IPS DF 4.7 (cell line): Measurements from ENCODE around the gene VPREB1.
"Not testable (repeated sequence)": the region's sequence is repeated elsewhere in the genome, so short reads cannot be mapped to it uniquely, and the experiment has no call there.

Experiments used
- DNase-seq: peaks from one replicate; pipeline ENCODE4 v3.0.0-alpha.2; 2013; ENCODE audit warnings: low spot score; ENCODE audit errors: extremely low read depth

VPREB1 gene, protein sequence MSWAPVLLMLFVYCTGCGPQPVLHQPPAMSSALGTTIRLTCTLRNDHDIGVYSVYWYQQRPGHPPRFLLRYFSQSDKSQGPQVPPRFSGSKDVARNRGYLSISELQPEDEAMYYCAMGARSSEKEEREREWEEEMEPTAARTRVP

DNA sequence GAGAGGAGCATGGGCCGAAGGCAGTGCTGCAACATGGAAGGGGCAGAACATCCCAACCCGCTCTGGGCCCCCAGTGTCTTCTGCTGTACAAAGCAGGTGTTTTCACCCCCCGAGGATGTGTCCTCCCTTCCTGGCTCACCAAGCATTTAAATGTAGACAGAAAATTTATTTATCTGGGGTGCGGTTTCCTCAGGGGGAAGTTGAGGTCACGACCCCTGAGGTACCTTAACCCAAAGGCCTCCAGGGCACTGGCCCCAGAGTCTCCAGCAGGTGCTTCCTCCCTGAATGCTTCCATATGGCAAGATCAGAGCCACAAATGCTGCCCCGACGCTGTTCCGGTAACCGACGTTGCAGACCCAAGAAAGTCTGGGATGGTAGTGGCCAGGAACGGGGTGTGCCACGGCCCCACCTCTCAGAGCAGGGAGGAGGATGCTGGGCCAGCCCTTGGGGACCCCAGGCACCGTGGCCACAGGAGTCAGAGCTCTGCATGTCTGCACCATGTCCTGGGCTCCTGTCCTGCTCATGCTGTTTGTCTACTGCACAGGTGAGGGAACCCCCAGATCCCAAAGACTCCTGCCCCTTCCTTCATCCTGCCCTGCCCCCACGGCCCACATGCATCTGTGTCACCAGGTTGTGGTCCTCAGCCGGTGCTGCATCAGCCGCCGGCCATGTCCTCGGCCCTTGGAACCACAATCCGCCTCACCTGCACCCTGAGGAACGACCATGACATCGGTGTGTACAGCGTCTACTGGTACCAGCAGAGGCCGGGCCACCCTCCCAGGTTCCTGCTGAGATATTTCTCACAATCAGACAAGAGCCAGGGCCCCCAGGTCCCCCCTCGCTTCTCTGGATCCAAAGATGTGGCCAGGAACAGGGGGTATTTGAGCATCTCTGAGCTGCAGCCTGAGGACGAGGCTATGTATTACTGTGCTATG lies at the start of gene VPREB1:
Gene VPREB1 (plus strand): TSS at position 471 of the 935 bp plus-strand sequence. CDS start 28 bp downstream, at position 499.
- no peak for DNase-seq

DNA sequence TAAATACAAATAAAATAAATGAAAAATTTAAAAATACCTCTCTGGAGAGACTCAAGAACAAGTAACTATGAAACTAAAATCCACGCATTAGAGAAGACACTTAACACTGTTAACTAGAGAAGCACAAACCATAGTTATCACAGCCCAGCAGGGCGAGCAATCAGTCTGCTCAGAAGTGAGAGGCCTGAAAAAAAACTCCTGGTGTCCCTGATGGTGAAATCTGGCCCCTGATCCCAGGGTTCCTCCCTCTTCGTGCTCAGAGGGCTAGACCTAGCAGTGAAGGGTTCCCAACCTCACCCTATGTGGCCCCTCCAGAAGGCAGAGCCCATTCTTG lies 49.7 kb upstream of the VPREB1 start:
- DNase-seq: no peak

DNA sequence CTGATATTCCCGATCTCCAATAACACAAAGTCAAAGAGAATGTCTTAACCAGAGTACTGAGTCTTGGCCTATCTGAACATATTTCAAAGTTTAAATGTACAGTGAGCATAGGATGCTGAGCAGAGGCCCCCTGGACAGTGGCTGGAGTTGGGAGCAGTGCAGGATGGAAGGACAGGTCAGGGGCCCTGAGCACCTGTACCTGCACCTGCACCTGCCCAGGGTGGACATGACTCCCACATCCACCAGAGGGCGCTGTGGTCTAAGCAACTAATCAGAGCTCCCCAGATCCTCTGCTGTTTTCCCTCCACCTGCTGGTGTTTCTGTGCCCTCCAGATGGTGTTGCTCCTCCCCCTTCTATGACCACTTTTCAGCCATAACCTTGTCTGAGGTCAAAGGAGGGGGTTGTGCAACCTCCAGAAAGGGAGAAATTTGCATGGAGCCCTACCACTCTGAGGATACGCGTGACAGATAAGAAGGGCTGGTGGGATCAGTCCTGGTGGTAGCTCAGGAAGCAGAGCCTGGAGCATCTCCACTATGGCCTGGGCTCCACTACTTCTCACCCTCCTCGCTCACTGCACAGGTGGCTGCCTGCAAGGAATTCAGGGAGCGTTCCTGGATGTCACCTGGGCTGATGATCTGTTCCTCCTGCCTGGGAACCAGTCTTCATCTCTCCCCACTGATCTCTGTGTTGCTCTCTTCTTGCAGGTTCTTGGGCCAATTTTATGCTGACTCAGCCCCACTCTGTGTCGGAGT lies 49.1 kb upstream of the VPREB1 start:
- DNase-seq: no peak

DNA sequence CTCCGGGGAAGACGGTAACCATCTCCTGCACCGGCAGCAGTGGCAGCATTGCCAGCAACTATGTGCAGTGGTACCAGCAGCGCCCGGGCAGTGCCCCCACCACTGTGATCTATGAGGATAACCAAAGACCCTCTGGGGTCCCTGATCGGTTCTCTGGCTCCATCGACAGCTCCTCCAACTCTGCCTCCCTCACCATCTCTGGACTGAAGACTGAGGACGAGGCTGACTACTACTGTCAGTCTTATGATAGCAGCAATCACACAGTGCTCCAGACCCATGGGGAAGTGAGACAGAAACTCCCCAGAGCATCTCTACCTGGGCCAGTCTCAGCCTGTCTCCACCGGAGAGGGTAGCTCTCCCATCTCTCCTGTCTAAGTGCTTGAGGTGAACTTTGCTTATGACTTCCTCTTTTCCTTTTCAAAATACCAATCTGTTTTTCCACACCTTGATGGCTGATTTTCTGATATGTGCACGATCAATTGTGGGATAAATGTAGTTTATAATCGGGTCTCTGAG lies 48.5 kb upstream of the VPREB1 start:
- DNase-seq: no peak

DNA sequence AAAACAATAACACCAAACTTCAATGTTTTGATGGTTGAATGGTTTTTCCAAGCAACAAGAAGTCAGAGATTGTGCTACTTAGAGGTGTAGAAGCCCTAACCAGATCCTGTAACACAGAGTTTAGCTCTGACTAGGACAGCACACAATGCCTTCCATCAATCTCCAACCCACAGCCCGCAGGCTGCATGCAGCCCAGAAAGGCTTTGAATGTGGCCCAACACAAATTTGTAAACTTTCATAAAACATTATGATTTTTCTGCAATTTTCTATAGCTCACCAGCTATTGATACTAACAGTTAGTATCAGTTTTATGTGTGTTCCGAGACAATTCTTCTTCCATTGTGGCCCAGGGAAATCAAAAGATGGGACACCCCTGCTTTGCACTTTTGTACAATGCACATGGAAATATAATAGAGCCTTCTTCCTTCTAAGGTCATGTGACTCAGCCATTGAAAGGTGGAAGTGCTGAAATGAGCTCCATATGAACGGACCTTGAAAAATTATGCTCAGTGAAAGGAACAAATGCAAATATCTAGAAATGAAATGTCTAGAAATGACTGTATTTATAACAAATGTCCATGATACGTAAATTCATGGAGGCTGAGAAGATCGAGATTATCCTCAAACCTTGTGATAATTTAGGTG lies 47.6 kb upstream of the VPREB1 start:
- no peak for DNase-seq

DNA sequence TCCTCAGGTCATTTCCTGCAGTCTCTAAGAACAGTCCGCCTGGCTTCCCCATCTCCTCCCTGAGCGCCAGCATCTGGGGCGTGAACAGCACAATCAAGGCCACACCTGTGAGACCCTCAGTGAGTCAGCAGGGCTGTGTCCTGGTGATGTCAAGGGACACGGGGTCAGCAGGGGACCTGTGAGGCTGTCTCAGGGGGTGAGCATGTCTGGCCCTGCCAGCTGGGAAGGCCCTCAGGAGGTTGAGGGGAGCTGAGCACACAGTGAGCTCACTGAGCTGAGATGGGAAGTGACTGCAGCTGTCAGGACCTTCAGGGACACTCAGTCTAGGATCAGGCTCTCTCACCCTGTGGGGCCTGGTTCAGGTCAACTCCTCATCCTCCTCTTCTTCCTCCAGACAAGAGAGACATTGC lies 46.6 kb upstream of the VPREB1 start:
- DNase-seq: no peak

DNA sequence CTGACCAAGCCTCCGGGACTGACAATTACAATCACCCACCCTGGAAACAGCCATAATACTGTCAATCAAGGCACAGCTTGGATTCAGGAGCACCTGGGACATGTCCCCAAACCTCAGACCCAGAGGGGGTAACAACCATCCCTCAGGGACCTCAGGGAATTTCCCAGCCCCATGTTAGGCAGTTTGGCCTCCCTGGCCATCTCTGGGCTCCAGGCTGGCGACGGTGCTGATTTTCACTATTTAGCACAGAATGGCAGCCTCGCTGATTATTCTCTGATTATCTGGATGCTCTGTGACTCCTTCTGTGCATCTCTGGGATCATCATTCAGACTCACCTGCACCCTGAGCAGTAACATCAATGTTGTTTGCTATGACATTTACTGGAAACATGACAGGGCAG lies 45.8 kb upstream of the VPREB1 start:
- DNase-seq: no peak

DNA sequence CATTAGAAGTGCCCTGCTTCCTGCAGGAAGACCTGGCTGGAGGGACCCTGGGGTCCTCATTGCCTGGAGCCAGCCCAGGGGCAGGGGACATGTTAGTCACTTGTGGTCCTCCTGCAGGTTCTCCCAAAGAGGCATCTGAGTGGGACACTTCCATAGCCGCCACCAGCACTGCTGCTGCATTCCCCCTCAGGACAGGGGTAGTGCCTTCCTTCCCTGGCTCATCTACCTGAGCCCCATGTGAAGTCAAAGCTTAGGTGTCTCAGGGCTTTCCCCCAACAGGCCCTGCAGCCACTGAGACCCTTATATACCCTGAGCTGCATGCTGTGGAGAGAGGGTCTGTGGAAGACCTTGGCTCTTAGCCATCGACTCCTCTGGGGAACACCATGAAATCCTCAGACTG lies 45.0 kb upstream of the VPREB1 start:
- DNase-seq: no peak

DNA sequence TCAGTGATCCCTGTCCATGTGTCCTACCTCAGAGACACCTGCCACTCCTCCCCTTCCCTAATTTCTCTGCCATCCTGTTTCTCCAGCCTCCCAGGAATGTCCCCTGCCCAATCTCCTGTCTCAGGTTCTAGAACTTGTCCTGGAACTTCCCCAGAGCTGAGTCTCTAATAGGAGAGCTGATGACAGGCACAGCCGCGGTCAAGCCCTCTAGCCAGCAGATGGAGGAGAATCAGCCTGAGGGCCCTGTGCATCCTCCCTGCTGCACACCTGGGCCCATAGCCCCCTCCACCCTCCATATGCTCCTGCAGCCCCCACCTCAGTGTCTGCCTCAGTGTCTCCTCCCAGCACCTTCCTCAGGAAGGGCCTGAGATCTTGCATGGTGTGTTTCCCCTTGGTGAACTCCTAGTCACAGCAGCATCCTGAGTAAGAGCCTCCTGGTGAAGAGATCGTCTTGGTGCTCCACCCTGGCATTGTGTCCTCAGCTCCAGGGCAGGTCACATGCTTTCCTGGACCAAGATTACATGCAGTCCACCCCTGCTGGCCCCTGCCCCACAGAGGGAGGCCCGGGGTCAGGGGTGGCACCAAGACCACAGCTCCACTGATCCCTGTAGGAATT lies 43.9 kb upstream of the VPREB1 start:
- no peak for DNase-seq

DNA sequence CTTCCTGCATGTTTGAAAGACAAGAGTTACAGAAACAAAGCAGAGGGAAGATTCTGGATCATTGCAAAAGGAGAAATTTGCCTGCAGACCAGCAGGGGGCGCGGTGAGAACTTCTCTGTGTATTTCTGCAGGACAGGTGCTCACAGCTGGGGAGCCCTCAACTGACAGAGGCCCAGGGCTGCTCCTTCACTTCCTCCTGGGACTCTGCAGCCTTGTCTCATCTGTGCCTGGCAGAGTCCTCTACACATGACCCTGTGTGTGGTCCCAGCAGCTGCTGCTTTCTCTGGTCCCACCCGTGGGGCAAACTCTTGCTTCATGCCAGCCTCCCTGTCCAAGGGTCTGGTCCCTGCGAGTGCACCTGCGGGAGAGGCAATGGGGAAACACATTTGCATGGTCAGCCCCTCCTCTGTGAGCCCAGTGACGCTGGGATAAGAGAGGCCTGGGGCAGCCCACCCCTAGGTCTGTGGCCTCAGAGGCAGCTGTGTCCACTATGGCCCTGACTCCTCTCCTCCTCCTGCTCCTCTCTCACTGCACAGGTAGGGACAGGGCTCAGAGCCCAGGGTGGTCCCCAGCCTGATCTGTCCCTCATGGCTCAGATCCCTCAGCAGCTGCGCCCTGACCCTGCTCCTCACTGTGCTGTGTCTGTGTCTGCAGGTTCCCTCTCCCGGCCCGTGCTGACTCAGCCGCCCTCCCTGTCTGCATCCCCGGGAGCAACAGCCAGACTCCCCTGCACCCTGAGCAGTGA lies 43.2 kb upstream of the VPREB1 start:
- no peak for DNase-seq

DNA sequence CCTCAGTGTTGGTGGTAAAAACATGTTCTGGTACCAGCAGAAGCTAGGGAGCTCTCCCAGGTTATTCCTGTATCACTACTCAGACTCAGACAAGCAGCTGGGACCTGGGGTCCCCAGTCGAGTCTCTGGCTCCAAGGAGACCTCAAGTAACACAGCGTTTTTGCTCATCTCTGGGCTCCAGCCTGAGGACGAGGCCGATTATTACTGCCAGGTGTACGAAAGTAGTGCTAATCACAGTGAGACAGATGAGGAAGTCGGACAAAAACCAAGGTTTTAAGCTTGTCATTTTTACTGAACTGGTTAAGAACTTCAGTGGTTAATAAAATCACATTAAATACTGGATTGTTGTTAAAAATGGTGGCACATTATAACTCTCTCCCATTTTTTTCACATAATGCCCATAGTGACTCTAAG lies 42.6 kb upstream of the VPREB1 start:
- no peak for DNase-seq

DNA sequence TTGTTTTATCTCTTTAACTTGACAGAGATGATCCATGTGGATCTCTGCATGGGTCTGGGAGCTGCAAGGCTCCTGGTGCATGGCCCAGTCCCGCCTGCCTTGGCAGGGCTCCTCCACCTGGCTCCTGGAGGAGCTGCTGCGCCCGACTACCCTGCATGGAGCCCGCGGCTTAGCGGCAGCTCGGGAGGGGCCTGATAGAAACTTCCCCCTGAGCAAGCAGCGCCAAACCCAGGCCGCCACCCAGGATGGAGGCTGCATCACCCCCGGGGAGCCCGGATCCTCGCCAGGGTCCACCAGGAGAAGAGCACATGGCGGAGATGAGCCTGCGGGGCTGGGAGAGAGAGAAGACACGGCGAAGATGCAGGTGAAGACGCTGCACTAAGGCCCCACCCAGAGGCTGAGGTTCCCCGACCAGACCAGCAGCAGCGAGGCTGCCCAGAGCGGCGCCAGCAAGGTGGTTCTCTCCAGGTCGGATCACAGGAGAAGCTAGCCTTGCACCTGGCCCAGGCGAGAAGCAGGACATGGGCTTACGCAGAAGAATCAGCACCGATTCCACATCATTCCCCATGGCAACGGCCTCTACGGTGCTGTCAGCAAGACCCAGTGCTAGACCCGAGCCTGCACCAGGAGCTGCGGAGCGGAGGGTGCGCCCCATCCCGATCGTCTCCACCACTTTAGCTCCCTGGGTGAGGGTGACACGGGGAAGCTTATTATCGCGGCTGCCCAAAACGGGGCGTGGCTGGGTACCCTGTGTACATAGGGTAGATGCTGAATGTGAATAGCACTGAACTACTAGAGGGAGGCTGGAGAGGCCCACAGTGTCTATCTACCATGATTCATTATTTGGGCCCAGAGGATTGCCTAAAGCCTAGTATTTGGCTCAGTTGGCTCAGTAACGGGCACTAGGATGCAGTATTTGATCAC lies 41.3 kb upstream of the VPREB1 start:
- no peak for DNase-seq

DNA sequence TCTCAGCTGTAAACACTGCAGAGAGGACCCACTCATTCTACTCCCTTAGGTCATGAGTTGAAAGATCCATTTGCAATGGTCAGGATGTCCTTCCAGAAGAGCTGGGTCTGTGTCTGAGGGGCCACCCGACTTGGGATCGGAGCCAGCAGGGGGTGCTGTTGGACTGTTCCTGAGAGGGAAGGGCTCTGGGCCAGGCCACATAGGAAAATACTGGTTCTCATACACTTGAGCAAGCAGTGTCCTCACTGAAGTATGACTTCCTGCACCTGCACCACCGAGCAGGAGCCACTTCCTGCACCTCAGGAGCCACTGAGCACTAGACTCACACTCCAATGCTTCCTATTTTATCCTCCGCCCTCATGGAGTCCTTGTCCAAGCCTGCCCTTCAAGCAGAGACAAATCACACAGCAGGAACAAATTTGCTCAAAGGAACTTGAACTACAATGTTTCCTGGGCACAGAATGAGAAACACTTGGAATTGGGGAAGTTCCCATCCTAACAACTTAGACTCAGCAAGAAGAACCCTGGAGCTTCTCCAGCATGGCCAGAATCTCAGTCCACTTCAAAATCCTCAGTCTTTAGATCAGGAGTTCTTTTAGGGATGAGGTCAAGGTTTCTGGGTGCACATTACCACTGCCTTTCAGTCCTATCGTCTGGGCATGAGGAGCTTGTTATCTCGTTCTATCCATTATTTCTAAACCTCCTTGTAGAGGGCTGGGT lies 36.6 kb upstream of the VPREB1 start:
- DNase-seq: no peak

DNA sequence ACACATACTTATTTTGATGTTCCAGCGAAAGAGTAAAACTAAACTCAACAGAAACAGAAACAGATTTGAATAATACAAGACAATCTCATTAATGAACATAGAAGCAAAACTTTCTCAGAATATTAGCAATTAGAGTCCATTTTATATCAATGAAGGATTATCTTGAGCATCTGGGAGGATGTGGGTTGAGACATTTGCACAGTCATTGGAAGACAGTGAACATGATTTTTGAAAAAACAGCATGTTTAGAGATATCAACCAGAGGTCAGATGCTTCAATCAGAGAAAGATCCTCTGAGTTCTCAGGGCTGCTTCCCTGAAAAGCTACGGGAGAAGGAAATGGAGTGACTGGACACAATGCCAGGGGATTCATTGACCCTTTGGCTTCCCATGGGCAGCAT lies 35.9 kb upstream of the VPREB1 start:
- no peak for DNase-seq

DNA sequence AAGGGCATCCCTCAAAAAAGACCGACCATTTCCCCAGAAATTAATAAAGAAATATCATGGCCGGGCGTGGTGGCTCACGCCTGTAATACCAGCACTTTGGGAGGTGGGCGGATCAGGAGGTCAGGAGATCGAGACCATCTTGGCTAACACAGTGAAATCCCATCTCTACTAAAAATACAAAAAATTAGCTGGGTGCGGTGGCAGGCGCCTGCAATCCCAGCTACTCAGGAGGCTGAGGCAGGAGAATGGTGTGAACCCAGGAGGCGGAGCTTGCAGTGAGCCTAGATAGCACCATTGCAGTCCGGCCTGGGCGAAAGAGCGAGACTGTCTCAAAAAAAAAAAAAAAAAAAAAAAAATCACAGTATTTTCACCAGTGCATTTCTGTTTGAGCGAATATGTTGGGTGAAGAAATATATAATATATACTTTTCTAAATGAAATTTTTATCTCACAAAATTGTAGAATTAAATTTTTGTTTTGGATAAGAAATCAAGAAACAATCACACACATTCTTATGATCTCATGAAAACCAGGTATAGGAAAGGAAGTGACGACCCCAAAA lies 35.4 kb upstream of the VPREB1 start:
- not testable (repeated sequence) for DNase-seq

DNA sequence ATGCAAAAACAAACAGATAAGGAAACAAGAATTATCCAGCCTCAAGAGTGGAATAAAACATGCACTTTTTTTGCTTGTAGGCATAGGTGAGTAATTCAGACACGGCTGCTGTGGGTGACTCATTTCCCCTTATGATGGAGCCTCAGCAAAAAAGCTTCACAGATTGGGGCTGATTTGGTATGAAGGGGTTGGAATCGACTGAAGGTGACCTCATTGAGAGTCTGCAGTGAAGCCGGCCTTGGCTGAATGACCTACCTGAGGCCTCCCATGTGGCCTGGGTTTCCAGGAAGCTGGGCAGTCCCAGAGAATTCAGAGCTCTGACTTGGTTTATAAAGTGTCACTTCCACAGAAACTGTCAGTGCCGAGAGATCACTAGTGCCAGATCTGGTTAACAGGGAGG lies 34.2 kb upstream of the VPREB1 start:
- no peak for DNase-seq

DNA sequence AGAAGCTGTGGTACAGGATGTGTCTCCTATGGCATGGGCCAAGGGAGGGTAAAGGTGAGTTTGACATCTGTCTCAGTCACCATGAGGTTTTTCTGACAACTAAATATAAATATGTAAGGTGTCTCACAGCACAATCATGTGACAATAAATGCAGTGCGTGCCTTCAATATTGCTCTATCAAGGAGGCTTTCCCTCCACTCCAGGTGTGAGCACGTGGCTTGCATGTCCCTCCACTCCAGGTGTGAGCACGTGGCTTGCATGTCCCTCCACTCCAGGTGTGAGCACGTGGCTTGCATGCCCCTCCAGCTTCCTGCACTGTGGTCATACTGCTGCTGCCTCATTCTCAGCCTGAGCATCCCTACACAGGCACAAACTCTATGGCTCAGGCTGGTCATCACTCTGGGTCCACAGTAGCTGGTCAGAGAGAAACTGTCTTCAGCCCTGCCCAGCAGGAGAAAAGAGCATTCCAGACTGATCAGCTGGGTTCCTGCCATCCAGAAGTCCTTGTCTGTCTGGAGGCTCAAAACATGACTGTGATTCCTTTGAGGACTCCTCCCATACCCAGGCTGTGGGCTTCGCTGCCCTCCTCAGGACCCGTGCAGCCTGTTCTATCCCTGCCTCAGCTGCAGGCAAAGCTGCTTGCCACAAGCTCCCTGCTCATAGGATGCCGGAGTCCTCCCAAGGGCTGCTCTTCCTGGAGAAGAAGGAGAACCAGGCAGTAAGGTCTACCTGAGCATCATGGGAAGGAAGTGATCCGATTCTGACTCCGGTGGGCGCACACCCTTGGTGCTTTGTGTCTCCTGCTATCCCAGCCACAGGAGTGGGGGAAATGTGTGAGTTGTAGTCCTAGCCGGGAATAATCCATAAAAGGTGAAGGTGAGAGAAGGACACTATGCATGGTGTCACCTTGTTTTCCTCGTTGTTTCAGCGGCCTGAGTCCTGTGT lies 33.4 kb upstream of the VPREB1 start:
- DNase-seq: no peak
